ENCODE results near the gene CDC42BPB.

Gene CDC42BPB

DNA sequence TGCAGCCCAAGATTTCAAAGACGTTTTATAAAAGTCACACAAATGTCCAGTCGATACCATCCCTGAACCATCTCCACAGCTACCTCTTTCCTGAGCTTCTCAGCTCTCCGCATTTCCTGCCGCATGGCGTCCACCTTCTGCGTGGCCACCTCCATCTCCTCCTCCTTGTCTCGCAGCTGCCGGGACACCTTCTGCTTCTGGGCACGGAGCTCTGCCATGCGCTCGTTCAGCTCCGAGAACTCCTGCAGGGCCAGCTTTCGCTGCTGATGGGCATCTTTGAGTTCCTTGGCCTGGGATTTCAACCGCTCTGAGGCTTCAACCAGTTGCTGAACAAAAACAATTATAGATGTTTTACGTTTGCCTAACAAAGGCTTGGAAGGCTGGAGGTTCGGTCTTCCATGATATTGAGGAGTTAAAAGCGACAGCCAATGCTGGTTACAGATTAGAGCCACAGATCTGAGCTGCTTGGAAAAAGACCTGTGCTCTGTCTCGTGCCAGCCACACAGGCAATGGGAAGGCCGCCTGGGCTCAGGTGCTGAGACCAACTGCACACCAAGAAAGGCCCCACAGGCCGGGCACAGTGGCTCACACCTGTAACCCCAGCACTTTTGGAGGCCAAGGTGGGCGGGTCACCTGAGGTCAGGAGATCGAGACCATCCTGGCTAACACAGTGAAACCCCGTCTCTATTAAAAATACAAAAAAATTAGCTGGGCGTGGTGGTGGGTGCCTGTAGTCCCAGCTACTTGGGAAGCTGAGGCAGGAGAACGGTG lies 85.3 kb downstream of the CDC42BPB start:
- H3K4me3 ChIP-seq (ENCODE audit: low read depth, low read length) = no peak overlapping the region
- no peak for DNase-seq (ENCODE audit: low read depth)
- TF ChIP-seq, protein P1, sequence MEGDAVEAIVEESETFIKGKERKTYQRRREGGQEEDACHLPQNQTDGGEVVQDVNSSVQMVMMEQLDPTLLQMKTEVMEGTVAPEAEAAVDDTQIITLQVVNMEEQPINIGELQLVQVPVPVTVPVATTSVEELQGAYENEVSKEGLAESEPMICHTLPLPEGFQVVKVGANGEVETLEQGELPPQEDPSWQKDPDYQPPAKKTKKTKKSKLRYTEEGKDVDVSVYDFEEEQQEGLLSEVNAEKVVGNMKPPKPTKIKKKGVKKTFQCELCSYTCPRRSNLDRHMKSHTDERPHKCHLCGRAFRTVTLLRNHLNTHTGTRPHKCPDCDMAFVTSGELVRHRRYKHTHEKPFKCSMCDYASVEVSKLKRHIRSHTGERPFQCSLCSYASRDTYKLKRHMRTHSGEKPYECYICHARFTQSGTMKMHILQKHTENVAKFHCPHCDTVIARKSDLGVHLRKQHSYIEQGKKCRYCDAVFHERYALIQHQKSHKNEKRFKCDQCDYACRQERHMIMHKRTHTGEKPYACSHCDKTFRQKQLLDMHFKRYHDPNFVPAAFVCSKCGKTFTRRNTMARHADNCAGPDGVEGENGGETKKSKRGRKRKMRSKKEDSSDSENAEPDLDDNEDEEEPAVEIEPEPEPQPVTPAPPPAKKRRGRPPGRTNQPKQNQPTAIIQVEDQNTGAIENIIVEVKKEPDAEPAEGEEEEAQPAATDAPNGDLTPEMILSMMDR (IDR thresholded peaks at IDR 0.05; ENCODE audit: low read depth, low read length, missing control alignments) = no peak

DNA sequence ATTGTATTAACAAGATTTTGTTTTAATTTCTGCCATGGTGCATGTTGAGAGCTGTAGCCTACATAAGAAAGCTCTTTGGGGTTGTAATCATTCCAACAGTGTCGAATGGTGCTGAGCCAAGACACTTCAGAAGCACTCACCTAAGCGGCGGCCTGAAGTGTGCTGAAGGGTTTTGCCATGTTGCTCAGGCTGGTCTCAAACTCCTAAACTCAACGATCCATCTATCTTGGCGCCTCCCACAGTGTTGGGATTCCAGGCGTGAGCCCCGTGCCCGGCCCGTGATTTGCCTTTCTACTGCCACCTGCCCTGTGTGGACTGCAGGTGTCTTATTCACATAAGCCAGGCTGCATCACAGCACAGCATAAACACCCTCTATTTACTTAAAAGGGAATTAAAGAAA lies 86.0 kb downstream of the CDC42BPB start:
- no peak for DNase-seq (ENCODE audit: low read depth)
- no peak overlapping the region for H3K4me3 ChIP-seq (ENCODE audit: low read depth, low read length)
- TF ChIP-seq, protein P1 (IDR thresholded peaks at IDR 0.05; ENCODE audit: low read depth, low read length, missing control alignments) = no peak

DNA sequence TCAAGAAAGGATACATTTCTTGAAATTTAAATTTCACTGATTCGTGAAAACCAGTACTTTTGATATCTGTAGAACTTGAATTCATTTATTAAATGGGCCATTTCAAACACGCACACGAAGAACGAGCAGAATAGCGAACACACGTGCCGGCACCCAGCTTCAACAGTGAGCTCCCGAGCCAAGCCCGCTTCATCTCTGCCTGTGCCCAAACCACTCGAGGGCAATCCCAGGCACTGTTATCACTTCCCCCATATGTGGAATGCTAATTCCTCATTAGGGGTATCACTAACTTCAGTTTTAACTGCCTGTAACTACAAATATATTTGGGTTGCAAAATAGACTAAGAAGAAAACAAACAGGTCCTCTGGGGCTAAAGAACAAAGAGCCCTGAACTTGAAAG lies 86.9 kb downstream of the CDC42BPB start:
- no peak for DNase-seq (ENCODE audit: low read depth)

DNA sequence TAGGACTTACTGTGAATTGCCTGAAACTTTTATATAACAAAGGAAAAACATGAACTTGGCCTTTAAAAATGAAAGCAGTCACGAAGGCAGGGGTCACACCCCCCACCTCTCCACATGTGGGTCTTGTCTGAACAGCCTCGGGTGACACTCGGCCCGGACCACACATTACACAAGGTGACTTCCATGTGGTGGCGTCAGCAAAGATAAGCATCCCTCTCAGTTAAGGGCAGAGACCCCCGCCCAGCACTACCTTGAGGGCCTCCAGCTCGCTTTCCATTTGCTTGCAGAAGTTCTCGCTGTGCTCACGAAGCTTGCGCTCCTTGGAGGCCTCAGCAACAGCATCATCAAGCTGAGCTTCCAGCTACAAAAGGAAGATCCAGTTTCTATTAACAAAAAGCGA lies 87.4 kb downstream of the CDC42BPB start:
- H3K4me3 ChIP-seq (ENCODE audit: low read depth, low read length) = no peak overlapping the region
- TF ChIP-seq, protein P1 (IDR thresholded peaks at IDR 0.05; ENCODE audit: low read depth, low read length, missing control alignments) = no peak
- DNase-seq (ENCODE audit: low read depth) = no peak

More for the DNA sequence above, 86.9 kb downstream of the CDC42BPB start:
- TF ChIP-seq, protein P1 (IDR thresholded peaks at IDR 0.05; ENCODE audit: low read depth, low read length, missing control alignments) = no peak
- no peak overlapping the region for H3K4me3 ChIP-seq (ENCODE audit: low read depth, low read length)

DNA sequence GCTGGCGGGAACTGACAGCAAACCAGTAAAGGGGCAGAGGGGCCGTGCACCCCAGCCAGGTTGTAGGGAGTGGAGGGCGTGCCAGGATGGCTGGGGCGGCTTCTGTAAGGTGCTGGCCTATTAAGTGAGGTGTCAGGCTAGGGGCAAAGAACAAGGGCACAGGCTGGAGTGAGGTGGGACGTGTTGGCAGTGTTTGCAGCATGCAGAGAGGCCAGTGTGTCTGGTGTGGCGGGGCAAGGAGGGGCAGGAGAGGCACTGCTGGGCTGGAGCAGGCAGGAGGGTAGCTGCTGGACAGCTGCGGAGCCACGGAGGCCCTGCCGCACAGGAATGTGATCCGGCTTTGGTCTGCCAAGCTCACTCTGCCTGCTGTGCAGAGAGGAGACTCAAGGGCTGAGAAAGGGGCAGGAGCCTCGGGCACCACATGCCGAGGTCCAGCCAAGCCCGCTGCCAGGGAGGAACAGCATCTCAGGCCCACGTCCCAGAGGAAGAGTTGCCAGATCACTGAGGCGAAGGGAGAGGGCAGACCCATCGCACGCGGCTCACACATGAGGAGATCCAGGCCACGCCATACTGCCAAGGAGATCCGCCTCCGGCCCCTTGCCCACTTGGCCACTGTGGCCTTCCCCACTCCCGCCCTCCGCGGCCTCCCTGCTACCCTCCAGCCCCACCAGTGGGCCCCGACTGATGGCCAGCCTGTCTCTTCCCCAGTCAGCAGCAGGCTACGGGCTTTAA lies 88.1 kb downstream of the CDC42BPB start:
- H3K4me3 ChIP-seq (ENCODE audit: low read depth, low read length) = no peak overlapping the region
- TF ChIP-seq, protein P1 (IDR thresholded peaks at IDR 0.05; ENCODE audit: low read depth, low read length, missing control alignments) = no peak
- DNase-seq (ENCODE audit: low read depth) = no peak

DNA sequence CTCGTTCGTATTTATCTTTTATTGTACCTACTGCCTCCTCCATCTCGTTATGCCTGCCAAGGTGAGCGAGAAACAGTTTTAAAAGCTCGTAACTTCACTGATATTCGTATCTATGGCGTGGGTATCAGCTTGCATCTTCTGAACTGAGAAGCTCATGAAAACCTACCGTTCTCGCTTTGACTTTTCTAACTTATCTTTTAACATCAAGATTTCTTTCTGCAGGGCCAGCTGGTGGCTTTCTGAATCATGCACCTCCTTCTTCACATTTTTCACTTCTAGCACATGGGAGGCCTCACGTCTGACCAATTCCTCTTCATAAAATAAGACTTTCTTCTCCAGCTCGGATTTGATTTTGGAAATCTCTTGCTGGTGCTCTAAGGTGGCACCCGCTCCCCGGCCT lies 89.0 kb downstream of the CDC42BPB start:
- no peak overlapping the region for H3K4me3 ChIP-seq (ENCODE audit: low read depth, low read length)
- TF ChIP-seq, protein P1 (IDR thresholded peaks at IDR 0.05; ENCODE audit: low read depth, low read length, missing control alignments) = no peak
- DNase-seq (ENCODE audit: low read depth) = no peak
